ENCODE data around the gene IDH3G. TPM values are rescaled to one million over a fixed set of nuclear protein-coding genes. Genes with fewer than 3 reads are reported as not detected.

IDH3G gene
- total RNA-seq, 1 donor from 2014 or later = 49.5 TPM

DNA sequence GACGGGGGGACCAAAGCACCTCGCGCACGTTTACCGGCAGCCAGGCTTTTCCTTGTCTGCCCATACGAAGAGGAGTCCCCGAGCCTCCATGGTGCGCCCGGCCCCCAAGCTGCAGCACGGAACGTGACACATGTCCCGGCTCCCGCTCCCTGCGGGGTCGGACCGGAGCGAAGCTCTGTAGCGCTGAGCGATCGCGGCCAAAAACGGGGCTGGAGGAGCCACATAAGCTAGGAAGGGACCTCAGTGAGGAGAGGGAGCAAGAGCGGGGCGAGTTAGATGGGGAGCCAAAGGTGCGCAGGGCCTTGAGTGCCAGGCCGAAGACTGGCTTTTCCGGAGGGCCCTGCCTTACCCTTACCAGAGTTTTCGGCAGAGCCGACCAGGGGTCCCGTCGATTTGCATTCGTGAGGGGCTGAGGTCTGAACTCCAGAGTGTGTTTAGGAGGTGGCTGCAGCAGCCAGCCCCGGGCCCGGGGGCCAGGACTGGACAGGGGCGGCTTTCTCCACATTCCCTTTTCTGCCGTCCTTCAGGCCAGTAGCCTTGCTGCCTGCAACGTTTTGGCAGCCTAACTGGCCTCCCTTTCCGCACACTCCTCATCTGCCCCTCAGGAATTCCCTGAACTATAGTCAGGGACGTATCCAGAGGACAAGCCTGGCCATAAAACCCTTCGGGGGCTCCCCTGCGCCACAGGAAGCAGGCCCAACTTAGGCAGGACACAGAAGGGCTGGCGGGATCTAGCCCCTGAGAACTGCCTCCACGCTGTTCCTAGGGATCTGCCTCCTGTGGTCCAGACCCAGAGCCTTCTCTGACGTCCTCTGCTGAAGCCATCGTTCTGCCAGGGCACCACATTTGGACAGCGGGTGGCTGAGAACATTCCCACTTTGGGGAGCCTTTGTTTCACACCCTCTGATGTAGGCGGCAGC lies 982 bp upstream of the IDH3G start:
- Mint-ChIP-seq H3K36me3 (ENCODE audit: insufficient read depth) (peaks cover 2% of the 10 kb centered on the region), H3K4me3 (ENCODE audit: low read depth) (peak overlapping the region; percentile 91), H3K4me1 (ENCODE audit: low read depth) (peaks cover 9% of the 10 kb centered on the region), H3K27ac (peak overlapping the region; percentile 89), H3K27me3 (no peaks in the 10 kb centered on the region), H3K9me3 (ENCODE audit: low read depth) (peaks cover 3% of the 10 kb centered on the region)
- no peak for DNase-seq (ENCODE audit: low spot score, unreplicated experiment)
- TF ChIP-seq, protein P1, sequence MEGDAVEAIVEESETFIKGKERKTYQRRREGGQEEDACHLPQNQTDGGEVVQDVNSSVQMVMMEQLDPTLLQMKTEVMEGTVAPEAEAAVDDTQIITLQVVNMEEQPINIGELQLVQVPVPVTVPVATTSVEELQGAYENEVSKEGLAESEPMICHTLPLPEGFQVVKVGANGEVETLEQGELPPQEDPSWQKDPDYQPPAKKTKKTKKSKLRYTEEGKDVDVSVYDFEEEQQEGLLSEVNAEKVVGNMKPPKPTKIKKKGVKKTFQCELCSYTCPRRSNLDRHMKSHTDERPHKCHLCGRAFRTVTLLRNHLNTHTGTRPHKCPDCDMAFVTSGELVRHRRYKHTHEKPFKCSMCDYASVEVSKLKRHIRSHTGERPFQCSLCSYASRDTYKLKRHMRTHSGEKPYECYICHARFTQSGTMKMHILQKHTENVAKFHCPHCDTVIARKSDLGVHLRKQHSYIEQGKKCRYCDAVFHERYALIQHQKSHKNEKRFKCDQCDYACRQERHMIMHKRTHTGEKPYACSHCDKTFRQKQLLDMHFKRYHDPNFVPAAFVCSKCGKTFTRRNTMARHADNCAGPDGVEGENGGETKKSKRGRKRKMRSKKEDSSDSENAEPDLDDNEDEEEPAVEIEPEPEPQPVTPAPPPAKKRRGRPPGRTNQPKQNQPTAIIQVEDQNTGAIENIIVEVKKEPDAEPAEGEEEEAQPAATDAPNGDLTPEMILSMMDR (IDR thresholded peaks at IDR 0.05; ENCODE audit: unreplicated experiment) = no peak

DNA sequence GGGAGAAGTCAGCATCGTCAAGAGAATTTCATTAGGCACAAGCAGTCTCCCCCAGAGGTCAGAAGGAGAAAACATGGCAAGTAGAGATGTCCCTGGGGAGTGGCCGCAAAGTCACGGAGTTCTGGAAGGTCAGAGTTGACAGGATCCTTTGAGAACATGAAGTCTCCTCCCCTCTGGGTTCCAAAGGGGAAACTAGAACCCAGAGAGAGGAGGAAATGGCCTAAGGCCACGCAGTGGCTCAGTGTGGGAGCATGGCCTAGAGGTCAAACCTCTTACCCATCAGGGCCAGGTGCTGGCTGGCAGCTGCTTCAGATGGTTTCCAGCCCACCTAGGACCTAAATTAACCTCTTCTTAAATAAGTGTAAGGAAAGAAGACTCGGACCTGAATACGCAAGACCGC lies 884 bp downstream of the IDH3G start:
- TF ChIP-seq, protein P1 (IDR thresholded peaks at IDR 0.05; ENCODE audit: unreplicated experiment) = no peak
- peak overlapping the region; percentile 84 for H3K27ac Mint-ChIP-seq
- DNase-seq (ENCODE audit: low spot score, unreplicated experiment) = no peak
- no peaks in the 10 kb centered on the region for H3K27me3 Mint-ChIP-seq
- peaks cover 9% of the 10 kb centered on the region for H3K4me1 Mint-ChIP-seq (ENCODE audit: low read depth)
- peaks cover 3% of the 10 kb centered on the region for H3K9me3 Mint-ChIP-seq (ENCODE audit: low read depth)
- peak overlapping the region; percentile 91 for H3K4me3 Mint-ChIP-seq (ENCODE audit: low read depth)
- peaks cover 4% of the 10 kb centered on the region for H3K36me3 Mint-ChIP-seq (ENCODE audit: insufficient read depth)

DNA sequence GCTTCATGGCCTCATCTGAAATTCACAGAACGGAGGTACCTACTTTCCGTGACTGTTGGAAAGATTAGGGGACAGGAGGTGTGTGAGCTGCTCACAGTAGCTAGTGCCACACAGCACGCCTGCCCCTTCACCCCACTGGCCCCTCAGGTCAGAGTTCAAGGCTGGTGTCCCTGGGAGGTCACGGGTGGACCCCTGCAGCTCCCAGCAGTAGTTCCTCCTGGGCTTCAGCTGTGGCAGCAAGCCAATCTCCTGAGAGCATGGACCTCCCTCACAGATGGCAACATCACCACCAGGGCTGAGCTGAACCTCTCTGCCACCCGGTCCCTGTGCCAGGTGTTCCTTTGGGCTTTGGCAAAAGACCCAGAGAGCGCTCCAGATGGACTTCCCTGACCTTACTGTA lies 1.8 kb downstream of the IDH3G start:
- no peak overlapping the region for H3K4me3 Mint-ChIP-seq (ENCODE audit: low read depth)
- TF ChIP-seq, protein P1 (IDR thresholded peaks at IDR 0.05; ENCODE audit: unreplicated experiment) = no peak

DNA sequence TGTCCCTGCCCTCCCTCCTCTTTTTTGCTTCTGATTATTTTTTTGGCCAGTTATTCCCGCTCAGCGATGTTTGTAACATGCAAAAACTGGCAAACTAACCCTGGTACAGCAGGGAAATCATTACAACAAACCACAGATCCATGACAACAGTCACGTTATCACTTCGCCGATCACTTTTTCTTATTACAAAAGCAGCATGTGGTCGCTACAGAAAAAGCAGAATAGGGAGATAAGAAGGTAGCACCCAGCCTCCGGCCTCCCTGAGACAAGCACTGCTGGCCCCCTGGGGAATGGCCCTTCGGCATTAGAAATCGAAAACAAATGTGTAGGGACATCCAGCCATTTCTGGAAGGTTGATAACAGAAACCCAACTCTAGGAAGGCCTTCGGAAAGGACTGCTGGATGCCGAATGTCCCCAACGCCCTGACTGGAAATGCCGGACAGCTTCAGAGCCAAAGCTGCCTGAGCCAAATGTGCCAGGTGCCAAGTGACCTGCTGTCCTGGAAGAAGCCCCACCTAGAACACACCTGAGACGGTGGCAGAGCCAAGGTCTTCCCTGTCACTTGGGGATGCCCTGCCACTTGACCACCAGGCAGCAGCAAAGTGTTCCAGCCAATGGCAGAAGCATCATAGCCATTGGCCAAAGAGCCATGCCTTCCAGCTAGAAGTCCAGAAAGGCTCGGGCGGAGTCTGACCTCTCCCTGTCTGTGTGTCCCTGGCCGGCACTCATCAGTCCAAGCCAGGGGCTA lies 2.9 kb downstream of the IDH3G start:
- no peaks in the 10 kb centered on the region for H3K27me3 Mint-ChIP-seq
- H3K27ac Mint-ChIP-seq = no peak overlapping the region
- H3K36me3 Mint-ChIP-seq (ENCODE audit: insufficient read depth) = peaks cover 8% of the 10 kb centered on the region
- peaks cover 9% of the 10 kb centered on the region for H3K4me1 Mint-ChIP-seq (ENCODE audit: low read depth)
- H3K4me3 Mint-ChIP-seq (ENCODE audit: low read depth) = no peak overlapping the region
- H3K9me3 Mint-ChIP-seq (ENCODE audit: low read depth) = peaks cover 3% of the 10 kb centered on the region
- no peak for DNase-seq (ENCODE audit: low spot score, unreplicated experiment)
- TF ChIP-seq, protein P1 (IDR thresholded peaks at IDR 0.05; ENCODE audit: unreplicated experiment) = no peak

More for the DNA sequence above, 1.8 kb downstream of the IDH3G start:
- H3K4me1 Mint-ChIP-seq (ENCODE audit: low read depth) = peaks cover 9% of the 10 kb centered on the region
- H3K27ac Mint-ChIP-seq = no peak overlapping the region
- H3K9me3 Mint-ChIP-seq (ENCODE audit: low read depth) = peaks cover 3% of the 10 kb centered on the region
- no peaks in the 10 kb centered on the region for H3K27me3 Mint-ChIP-seq
- DNase-seq (ENCODE audit: low spot score, unreplicated experiment) = no peak
- peaks cover 4% of the 10 kb centered on the region for H3K36me3 Mint-ChIP-seq (ENCODE audit: insufficient read depth)

DNA sequence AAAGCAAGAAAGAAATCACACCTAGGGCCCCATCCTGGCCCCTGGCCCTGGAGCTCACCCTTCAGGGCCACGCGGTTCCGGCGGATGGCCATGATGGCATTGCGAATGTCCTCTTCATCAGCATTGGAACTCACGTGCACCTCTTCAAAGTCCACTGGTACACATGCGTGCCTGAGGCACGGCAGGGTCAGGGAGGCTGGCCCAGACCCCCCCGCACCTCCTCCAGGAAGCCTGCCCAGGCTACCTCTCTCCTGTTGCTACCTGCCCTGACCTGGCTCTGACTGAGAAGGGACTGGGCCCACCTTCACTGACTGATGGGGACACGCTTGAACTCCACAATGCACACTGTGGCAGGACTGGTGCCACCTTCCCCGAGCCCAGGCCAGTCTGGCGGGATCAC lies 4.5 kb downstream of the IDH3G start:
- TF ChIP-seq, protein P1 (IDR thresholded peaks at IDR 0.05; ENCODE audit: unreplicated experiment) = no peak
- Mint-ChIP-seq H3K4me1 (ENCODE audit: low read depth) (peaks cover 5% of the 10 kb centered on the region), H3K4me3 (ENCODE audit: low read depth) (no peak overlapping the region), H3K27me3 (no peaks in the 10 kb centered on the region), H3K36me3 (ENCODE audit: insufficient read depth) (peaks cover 8% of the 10 kb centered on the region), H3K9me3 (ENCODE audit: low read depth) (peaks cover 3% of the 10 kb centered on the region), H3K27ac (no peak overlapping the region)
- DNase-seq (ENCODE audit: low spot score, unreplicated experiment) = no peak

All from progenitor cell of endocrine pancreas (in vitro differentiated cells).